RWPE2 (cell line): ENCODE data around the gene WWOX.

Experiments
- ATAC-seq: fragments of 200-7000 bp; cut with Tn5 transposase; 3 replicates; pipeline ENCODE4 v1.9.1; 2021; ENCODE audit warnings: low read depth
- DNase-seq: peaks from one replicate; pipeline ENCODE4 v3.0.0-alpha.2; 2020; ENCODE audit warnings: low spot score
- H3K27ac ChIP-seq: fragments of 450-650 bp; 2 replicates; pipeline ENCODE4 v1.5.1; 2017; ENCODE audit warnings: mild to moderate bottlenecking; ENCODE audit not compliant: poor library complexity, severe bottlenecking
- H3K27me3 ChIP-seq: fragments of 250-450 bp; sonication (Bioruptor Pico); 2 replicates; pipeline ENCODE4 v1.5.1; 2021; ENCODE audit warnings: mild to moderate bottlenecking, moderate library complexity; ENCODE audit not compliant: insufficient read depth, poor library complexity, severe bottlenecking
- H3K36me3 ChIP-seq: fragments of 250-450 bp; sonication (Bioruptor Pico); 2 replicates; pipeline ENCODE4 v1.5.1; 2020; ENCODE audit warnings: low read depth, mild to moderate bottlenecking, moderate library complexity
- H3K4me1 ChIP-seq: fragments of 250-450 bp; sonication (Bioruptor Pico); 2 replicates; pipeline ENCODE4 v1.5.1; 2021; ENCODE audit warnings: mild to moderate bottlenecking, moderate library complexity; ENCODE audit not compliant: insufficient read depth, poor library complexity, severe bottlenecking
- H3K4me3 ChIP-seq: fragments of 250-450 bp; sonication (Bioruptor Pico); 2 replicates; pipeline ENCODE4 v1.5.1; 2021; ENCODE audit warnings: mild to moderate bottlenecking, moderate library complexity; ENCODE audit not compliant: severe bottlenecking
- H3K9me3 ChIP-seq: fragments of 250-450 bp; sonication (Bioruptor Pico); 2 replicates; pipeline ENCODE4 v1.5.1; 2021; ENCODE audit warnings: mild to moderate bottlenecking, moderate library complexity; ENCODE audit not compliant: severe bottlenecking
- TF ChIP-seq, protein P1 (sequence below): fragments of 450-650 bp; IDR thresholded peaks from one replicate; pipeline ENCODE4 v1.5.1; 2017; ENCODE audit warnings: mild to moderate bottlenecking, moderate library complexity; ENCODE audit not compliant: poor library complexity, severe bottlenecking

Gene WWOX

DNA sequence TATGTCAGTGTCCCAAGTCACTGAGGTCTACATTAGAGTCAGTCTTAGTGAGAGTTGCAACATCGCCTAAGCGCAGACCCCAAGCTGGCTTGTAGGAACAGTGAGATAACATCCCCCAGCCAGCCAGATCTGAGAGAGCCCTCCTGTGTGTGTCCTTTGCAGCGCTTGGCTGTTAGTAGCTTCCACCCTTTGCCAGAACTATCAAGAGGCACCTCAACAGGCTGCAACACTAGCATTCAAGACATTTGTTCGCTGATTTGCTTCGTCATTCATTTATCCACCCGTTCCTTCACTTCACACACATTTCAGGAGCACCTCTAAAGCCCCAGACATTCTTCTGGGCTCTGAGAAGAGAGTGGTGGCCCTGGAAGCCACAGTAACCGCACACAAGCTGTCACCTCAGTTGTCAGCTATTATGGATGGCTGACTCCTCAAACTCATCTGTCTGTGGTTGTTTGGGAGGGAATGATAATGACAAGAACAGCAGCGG, 289.6 kb downstream of the WWOX start:
- TF ChIP-seq, protein P1, sequence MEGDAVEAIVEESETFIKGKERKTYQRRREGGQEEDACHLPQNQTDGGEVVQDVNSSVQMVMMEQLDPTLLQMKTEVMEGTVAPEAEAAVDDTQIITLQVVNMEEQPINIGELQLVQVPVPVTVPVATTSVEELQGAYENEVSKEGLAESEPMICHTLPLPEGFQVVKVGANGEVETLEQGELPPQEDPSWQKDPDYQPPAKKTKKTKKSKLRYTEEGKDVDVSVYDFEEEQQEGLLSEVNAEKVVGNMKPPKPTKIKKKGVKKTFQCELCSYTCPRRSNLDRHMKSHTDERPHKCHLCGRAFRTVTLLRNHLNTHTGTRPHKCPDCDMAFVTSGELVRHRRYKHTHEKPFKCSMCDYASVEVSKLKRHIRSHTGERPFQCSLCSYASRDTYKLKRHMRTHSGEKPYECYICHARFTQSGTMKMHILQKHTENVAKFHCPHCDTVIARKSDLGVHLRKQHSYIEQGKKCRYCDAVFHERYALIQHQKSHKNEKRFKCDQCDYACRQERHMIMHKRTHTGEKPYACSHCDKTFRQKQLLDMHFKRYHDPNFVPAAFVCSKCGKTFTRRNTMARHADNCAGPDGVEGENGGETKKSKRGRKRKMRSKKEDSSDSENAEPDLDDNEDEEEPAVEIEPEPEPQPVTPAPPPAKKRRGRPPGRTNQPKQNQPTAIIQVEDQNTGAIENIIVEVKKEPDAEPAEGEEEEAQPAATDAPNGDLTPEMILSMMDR: no peak
- Histone ChIP-seq H3K4me1 (no peaks in the 10 kb centered on the region), H3K9me3 (no peaks in the 10 kb centered on the region), H3K27ac (no peak overlapping the region), H3K36me3 (no peaks in the 10 kb centered on the region), H3K4me3 (no peak overlapping the region), H3K27me3 (no peaks in the 10 kb centered on the region)
- ATAC-seq (no peak), DNase-seq (no peak)

DNA sequence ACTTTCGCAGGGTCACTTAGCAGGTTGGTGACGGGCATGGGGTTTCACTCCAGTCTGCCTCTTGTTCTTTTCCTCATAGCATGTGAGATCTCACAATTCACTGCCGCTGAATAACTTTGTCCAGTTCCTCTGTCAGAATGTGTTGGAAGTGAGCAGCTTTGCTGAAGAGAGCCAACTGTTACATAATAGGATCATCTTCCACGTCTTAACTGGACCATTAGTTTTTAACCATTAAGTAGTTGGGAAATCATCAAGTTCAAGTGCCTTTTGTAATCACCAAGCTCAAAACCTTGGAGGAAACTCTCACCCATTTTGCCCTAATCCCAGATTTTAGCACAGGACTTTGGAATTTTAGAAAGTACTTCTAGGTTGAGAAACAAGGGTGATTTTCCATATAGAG, 290.6 kb downstream of the WWOX start:
- DNase-seq (no peak), ATAC-seq (no peak)
- TF ChIP-seq, protein P1: no peak
- Histone ChIP-seq H3K36me3 (no peaks in the 10 kb centered on the region), H3K27ac (no peak overlapping the region), H3K9me3 (no peaks in the 10 kb centered on the region), H3K27me3 (no peaks in the 10 kb centered on the region), H3K4me1 (no peaks in the 10 kb centered on the region), H3K4me3 (no peak overlapping the region)

DNA sequence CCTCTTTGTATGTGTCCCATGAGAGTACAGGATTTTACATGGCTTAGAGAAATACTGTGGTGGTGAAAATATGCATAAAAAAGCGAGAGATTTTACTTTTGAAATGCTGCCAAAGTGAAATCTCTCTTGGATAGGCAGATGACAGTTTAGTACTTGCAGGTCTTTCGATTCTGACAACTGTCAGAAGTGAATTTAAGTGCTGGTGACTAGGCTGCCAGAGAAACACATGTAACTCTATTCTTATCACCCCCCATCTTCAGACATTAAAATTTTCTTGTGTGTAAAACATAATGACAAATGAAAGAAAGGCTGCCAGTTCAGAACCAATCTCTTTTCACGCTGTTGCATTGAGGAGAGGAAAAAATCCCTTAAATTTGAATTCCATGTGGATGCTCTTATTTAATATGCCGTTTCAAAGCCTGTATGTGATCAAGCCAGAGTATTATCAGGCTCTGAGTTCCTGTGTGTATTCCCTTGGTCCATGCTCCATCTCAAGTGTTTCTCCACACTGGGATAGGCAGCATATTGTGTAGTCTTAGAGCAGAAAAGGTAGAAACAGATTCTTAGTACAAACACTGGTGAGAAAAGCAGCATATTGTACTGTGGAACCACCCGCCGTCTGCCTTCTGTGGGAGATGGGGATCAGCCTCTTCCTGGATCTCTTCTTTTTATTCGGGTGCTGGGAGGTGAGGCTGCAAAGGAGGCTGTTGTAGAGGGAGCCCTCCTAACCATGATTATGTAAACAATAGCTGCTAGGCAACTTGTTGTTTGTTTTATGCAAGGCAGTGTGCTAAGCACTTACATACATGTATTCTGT, 291.3 kb downstream of the WWOX start:
- DNase-seq (no peak), ATAC-seq (no peak)
- no peak overlapping the region for H3K27ac ChIP-seq
- TF ChIP-seq, protein P1: no peak
- no peaks in the 10 kb centered on the region for H3K27me3 ChIP-seq
- no peaks in the 10 kb centered on the region for H3K36me3 ChIP-seq
- H3K4me1 ChIP-seq: no peaks in the 10 kb centered on the region
- H3K9me3 ChIP-seq: no peaks in the 10 kb centered on the region
- H3K4me3 ChIP-seq: no peak overlapping the region

DNA sequence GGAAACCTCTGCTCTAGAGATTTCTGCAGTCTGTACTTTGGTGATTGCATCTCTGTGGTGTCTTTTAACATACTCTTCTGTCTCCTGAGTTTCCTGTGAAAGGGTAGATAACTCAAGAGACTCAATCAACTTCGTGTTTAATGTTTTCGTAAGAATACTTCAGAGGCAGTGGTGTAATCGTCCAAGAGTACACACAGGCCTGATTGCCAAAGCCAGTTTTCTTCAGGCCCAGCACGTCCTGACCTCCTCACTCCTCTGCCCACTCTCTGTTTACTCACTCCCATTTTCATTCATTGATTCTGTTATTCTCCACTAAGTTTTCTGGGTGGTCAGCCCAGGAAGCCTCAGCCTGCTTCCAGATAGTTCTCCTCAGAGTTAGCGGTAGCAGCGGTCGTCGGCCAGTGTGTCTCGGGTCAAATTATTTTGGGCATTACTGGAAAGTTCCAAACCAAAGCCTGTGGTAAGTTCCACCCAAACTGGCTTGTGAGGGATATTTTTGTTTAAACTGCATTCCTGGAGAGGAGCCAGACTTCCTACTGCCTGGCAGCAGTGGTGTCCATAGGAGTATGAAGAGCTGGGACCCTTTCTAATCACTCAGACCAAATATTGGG, 293.2 kb downstream of the WWOX start:
- H3K4me1 ChIP-seq: no peaks in the 10 kb centered on the region
- no peak overlapping the region for H3K27ac ChIP-seq
- no peaks in the 10 kb centered on the region for H3K27me3 ChIP-seq
- TF ChIP-seq, protein P1: no peak
- H3K4me3 ChIP-seq: no peak overlapping the region
- ATAC-seq (no peak), DNase-seq (no peak)
- H3K36me3 ChIP-seq: no peaks in the 10 kb centered on the region
- peaks cover 5% of the 10 kb centered on the region for H3K9me3 ChIP-seq

DNA sequence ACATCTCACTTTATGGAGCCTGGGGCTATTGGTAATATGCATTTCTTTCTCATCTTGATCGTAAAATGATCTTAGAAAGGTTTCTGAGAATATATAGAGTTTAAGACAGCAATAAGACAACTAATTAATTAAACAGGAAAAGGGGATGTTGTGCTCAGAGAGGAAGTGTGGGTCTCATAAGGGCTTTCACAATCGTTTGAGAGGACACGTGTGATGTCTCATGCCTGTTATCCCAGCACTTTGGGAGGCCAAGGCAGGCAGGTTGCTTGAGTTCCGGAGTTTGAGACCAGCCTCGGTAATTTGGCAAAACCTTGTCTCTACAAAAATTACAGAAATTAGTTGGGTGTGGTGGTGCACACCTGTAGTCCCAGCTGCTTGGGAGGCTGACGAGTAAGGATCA, 295.6 kb downstream of the WWOX start:
- Histone ChIP-seq H3K36me3 (no peaks in the 10 kb centered on the region), H3K4me3 (no peak overlapping the region), H3K4me1 (no peaks in the 10 kb centered on the region), H3K27ac (no peak overlapping the region), H3K27me3 (no peaks in the 10 kb centered on the region), H3K9me3 (peaks cover 5% of the 10 kb centered on the region)
- DNase-seq (no peak), ATAC-seq (no peak)
- TF ChIP-seq, protein P1: no peak
